ENCODE results near the gene KBTBD12. TPM values are rescaled to one million over a fixed set of nuclear protein-coding genes. Genes with fewer than 3 reads are reported as not detected.

The KBTBD12 gene
- polyA plus RNA-seq, 1 experiment, result not detected

GRCh38 chr3:127920738-127921137, 5.7 kb downstream of the KBTBD12 start:
- no peak overlapping the region for H3K4me3 ChIP-seq (ENCODE audit: low read depth, low read length)
- CTCF ChIA-PET, result no interaction called here
- no peak for TF ChIP-seq CTCF (IDR thresholded peaks at IDR 0.05; ENCODE audit: low read depth, low read length)
- H3K9me3 ChIP-seq (ENCODE audit: control insufficient read depth, insufficient read depth, low read length), result no peaks in the 10 kb centered on the region
- no peak overlapping the region for H3K27ac ChIP-seq (ENCODE audit: low read depth, low read length)
- POLR2A ChIA-PET, result no interaction called here
- DNase-seq (ENCODE audit: low read depth, low spot score), result no peak
- H3K27me3 ChIP-seq (ENCODE audit: control insufficient read depth, insufficient read depth, low read length), result peaks cover 23% of the 10 kb centered on the region

- DNase-seq (ENCODE audit: low read depth, low spot score), result no peak
- ChIA-PET CTCF (interaction anchor here (1.1 kb wide), 1 partner anchor 228 kb away, joined by 3 read pairs; no protein-coding TSS in a partner anchor), POLR2A (no interaction called here)
- Histone ChIP-seq H3K4me3 (ENCODE audit: low read depth, low read length) (no peak overlapping the region), H3K9me3 (ENCODE audit: control insufficient read depth, insufficient read depth, low read length) (no peaks in the 10 kb centered on the region), H3K27me3 (ENCODE audit: control insufficient read depth, insufficient read depth, low read length) (peaks cover 27% of the 10 kb centered on the region), H3K27ac (ENCODE audit: low read depth, low read length) (no peak overlapping the region)
- no peak for TF ChIP-seq CTCF (IDR thresholded peaks at IDR 0.05; ENCODE audit: low read depth, low read length)
Measured at GRCh38 chr3:127923611-127924010, 8.6 kb downstream of the KBTBD12 start.

- no peak overlapping the region for H3K4me3 ChIP-seq (ENCODE audit: low read depth, low read length)
- CTCF ChIA-PET, result no interaction called here
Measured at GRCh38 chr3:127925384-127925783, 10.4 kb downstream of the KBTBD12 start.

GRCh38 chr3:127927829-127928604, 13.0 kb downstream of the KBTBD12 start:
- ChIA-PET CTCF (no interaction called here), POLR2A (no interaction called here)
- no peak for TF ChIP-seq CTCF (IDR thresholded peaks at IDR 0.05; ENCODE audit: low read depth, low read length)
- peaks cover 22% of the 10 kb centered on the region for H3K27me3 ChIP-seq (ENCODE audit: control insufficient read depth, insufficient read depth, low read length)
- no peak overlapping the region for H3K27ac ChIP-seq (ENCODE audit: low read depth, low read length)
- no peaks in the 10 kb centered on the region for H3K9me3 ChIP-seq (ENCODE audit: control insufficient read depth, insufficient read depth, low read length)
- no peak overlapping the region for H3K4me3 ChIP-seq (ENCODE audit: low read depth, low read length)
- no peak for DNase-seq (ENCODE audit: low read depth, low spot score)

More at GRCh38 chr3:127925384-127925783, 10.4 kb downstream of the KBTBD12 start:
- TF ChIP-seq CTCF (IDR thresholded peaks at IDR 0.05; ENCODE audit: low read depth, low read length), result no peak
- Histone ChIP-seq H3K27ac (ENCODE audit: low read depth, low read length) (no peak overlapping the region), H3K9me3 (ENCODE audit: control insufficient read depth, insufficient read depth, low read length) (no peaks in the 10 kb centered on the region), H3K27me3 (ENCODE audit: control insufficient read depth, insufficient read depth, low read length) (peaks cover 20% of the 10 kb centered on the region)
- POLR2A ChIA-PET, result no interaction called here
- DNase-seq (ENCODE audit: low read depth, low spot score), result no peak

- POLR2A ChIA-PET, result no interaction called here
- no peak overlapping the region for H3K27ac ChIP-seq (ENCODE audit: low read depth, low read length)
- no peaks in the 10 kb centered on the region for H3K9me3 ChIP-seq (ENCODE audit: control insufficient read depth, insufficient read depth, low read length)
- no peak for TF ChIP-seq CTCF (IDR thresholded peaks at IDR 0.05; ENCODE audit: low read depth, low read length)
- CTCF ChIA-PET, result interaction anchor here (1.1 kb wide), 1 partner anchor 43 kb away, joined by 3 read pairs; no protein-coding TSS in a partner anchor
- peaks cover 27% of the 10 kb centered on the region for H3K27me3 ChIP-seq (ENCODE audit: control insufficient read depth, insufficient read depth, low read length)
- H3K4me3 ChIP-seq (ENCODE audit: low read depth, low read length), result no peak overlapping the region
- DNase-seq (ENCODE audit: low read depth, low spot score), result no peak
Measured at GRCh38 chr3:127929818-127930413, 14.9 kb downstream of the KBTBD12 start.

All from AG04450 (cell line).